Thyroid gland (tissue), 4 donors: Measurements from ENCODE around the gene SIN3B. TPM values are rescaled to one million over a fixed set of nuclear protein-coding genes. Genes with fewer than 3 reads are reported as not detected.

ENCODE experiments used
- DNase-seq, 2 donors: peaks; one replicate each; pipeline ENCODE4 v3.0.0-alpha.2; 2019
- H3K27ac ChIP-seq, 3 donors: fragments of 200-600 bp; sonication (generic); 1 replicate in 2 of 3; 2 replicates in 1 of 3; pipeline ENCODE4 v1.5.1; 2016 to 2019; ENCODE audit warnings: mild to moderate bottlenecking in 1 of 3, moderate library complexity in 1 of 3
- H3K27me3 ChIP-seq: fragments of 200-600 bp; sonication (generic); one replicate; pipeline ENCODE4 v1.5.1; 2019
- H3K36me3 ChIP-seq, 2 donors: fragments of 200-600 bp; sonication (generic); one replicate each; pipeline ENCODE4 v1.5.1; 2016 to 2019
- H3K4me1 ChIP-seq, 2 donors: fragments of 200-600 bp; sonication (generic); one replicate each; pipeline ENCODE4 v1.5.1; 2017 to 2019
- H3K4me3 ChIP-seq, 3 donors: fragments of 200-600 bp; sonication (generic); replicated peaks in 1 of 3; 1 replicate in 2 of 3; 2 replicates in 1 of 3; pipeline ENCODE4 v1.5.1; 2016; ENCODE audit warnings: mild to moderate bottlenecking in 1 of 3
- H3K9me3 ChIP-seq: fragments of 200-600 bp; sonication (generic); one replicate; pipeline ENCODE4 v1.5.1; 2017
- CTCF ChIP-seq, 6 experiments: fragments of 200-600 bp in 3 of 6; fragments of 450-650 bp in 3 of 6; sonication (generic) in 3 of 6; IDR thresholded peaks; one replicate each; pipeline ENCODE4 v1.5.1; 2016 to 2019; ENCODE audit warnings: antibody characterized with exemption in 6 of 6, mild to moderate bottlenecking in 2 of 6, inconsistent platforms in 1 of 6, moderate library complexity in 1 of 6
- POLR2A ChIP-seq, 2 donors: fragments of 450-650 bp; IDR thresholded peaks; one replicate each; pipeline ENCODE4 v1.6.1; 2017; ENCODE audit warnings: antibody characterized with exemption in 2 of 2, mild to moderate bottlenecking in 2 of 2, moderate library complexity in 1 of 2
- WGBS, 2 donors: methylation state at CpG; one replicate each; pipeline ENCODE4 v1.1.5; 2017; 5-methylcytosine and 5-hydroxymethylcytosine counted together
- intact Hi-C: fragments of 100-400 bp; cut with DNase I; formaldehyde crosslinking; loops from one replicate; pipeline ENCODE4 v1.15.1; 2023
- total RNA-seq, 4 donors: library from RNA; depleted of rRNA; stranded (reverse); fragments of >200 nt; gene quantifications; one replicate each; pipeline ENCODE4 v1.2.3, GENCODE V29; 2016

SIN3B gene
- total RNA-seq, 4 donors from 2014 or later: 33.6 to 65.9 (median 47.6) TPM

GRCh38 chr19:16915135-16915534, 85.9 kb downstream of the SIN3B start:
- Histone ChIP-seq H3K4me3 (no peak overlapping the region), H3K27ac (no peak overlapping the region), H3K27me3 (no peaks in the 10 kb centered on the region), H3K36me3 (peaks cover 0 to 4% of the 10 kb centered on the region in 2 donors), H3K4me1 (no peaks in the 10 kb centered on the region), H3K9me3 (no peaks in the 10 kb centered on the region)
- WGBS, 2 donors: 74 to 75% methylated on average over 3 of the region's 3 CpGs
- TF ChIP-seq CTCF (IDR thresholded peaks at IDR 0.05): no peak
- no peak for TF ChIP-seq POLR2A (IDR thresholded peaks at IDR 0.05)
- intact Hi-C loops: no loop called here
- no peak for DNase-seq

DNA sequence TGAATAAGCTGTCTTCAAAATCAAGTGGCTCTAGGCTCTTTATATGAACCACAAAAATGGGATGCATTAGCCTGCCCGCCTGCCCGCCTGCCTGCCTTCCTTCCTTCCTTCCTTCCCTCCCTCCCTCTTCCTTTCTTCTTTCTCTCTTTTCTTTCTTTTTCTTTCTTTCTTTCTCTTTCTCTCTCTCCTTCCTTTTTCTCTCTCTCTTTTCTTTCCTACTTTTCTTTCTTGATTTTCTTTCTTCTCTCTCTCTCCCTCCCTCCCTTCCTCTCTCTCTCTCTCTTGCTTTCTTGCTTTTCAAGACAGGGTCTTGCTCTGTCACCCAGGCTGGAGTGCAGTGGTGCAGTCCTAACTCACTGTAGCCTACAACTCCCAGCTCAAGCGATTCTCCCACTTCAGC, 86.5 kb downstream of the SIN3B start:
- H3K27ac ChIP-seq: no peak overlapping the region
- H3K27me3 ChIP-seq: no peaks in the 10 kb centered on the region
- no peaks in the 10 kb centered on the region for H3K9me3 ChIP-seq
- DNase-seq: no peak
- peaks cover 0 to 4% of the 10 kb centered on the region in 2 donors for H3K36me3 ChIP-seq
- intact Hi-C loops: no loop called here
- TF ChIP-seq CTCF (IDR thresholded peaks at IDR 0.05) (no peak), POLR2A (IDR thresholded peaks at IDR 0.05) (no peak)
- whole genome bisulfite sequencing, 2 donors: 72 to 80% methylated on average over 3 of the region's 3 CpGs
- H3K4me3 ChIP-seq: no peak overlapping the region
- no peaks in the 10 kb centered on the region for H3K4me1 ChIP-seq

GRCh38 chr19:16917401-16917800, 88.2 kb downstream of the SIN3B start:
- no peaks in the 10 kb centered on the region for H3K4me1 ChIP-seq
- TF ChIP-seq POLR2A (IDR thresholded peaks at IDR 0.05) (no peak), CTCF (IDR thresholded peaks at IDR 0.05) (no peak)
- no peak overlapping the region for H3K27ac ChIP-seq
- no peaks in the 10 kb centered on the region for H3K9me3 ChIP-seq
- no peaks in the 10 kb centered on the region for H3K27me3 ChIP-seq
- intact Hi-C loops: no loop called here
- no peak overlapping the region for H3K4me3 ChIP-seq
- H3K36me3 ChIP-seq: peaks cover 0 to 4% of the 10 kb centered on the region in 2 donors
- DNase-seq: no peak
- WGBS, 2 donors: 88 to 89% methylated on average over 7 of the region's 7 CpGs

- intact Hi-C loops: no loop called here
- WGBS, 2 donors: 83 to 84% methylated on average over 4 of the region's 4 CpGs
- no peak overlapping the region for H3K27ac ChIP-seq
- DNase-seq: no peak
- no peaks in the 10 kb centered on the region for H3K36me3 ChIP-seq
- H3K4me3 ChIP-seq: no peak overlapping the region
- TF ChIP-seq POLR2A (IDR thresholded peaks at IDR 0.05): no peak
- no peak for TF ChIP-seq CTCF (IDR thresholded peaks at IDR 0.05)
- H3K27me3 ChIP-seq: no peaks in the 10 kb centered on the region
- no peaks in the 10 kb centered on the region for H3K9me3 ChIP-seq
- H3K4me1 ChIP-seq: no peaks in the 10 kb centered on the region
Observed at GRCh38 chr19:16919496-16919895, 90.3 kb downstream of the SIN3B start.

DNA sequence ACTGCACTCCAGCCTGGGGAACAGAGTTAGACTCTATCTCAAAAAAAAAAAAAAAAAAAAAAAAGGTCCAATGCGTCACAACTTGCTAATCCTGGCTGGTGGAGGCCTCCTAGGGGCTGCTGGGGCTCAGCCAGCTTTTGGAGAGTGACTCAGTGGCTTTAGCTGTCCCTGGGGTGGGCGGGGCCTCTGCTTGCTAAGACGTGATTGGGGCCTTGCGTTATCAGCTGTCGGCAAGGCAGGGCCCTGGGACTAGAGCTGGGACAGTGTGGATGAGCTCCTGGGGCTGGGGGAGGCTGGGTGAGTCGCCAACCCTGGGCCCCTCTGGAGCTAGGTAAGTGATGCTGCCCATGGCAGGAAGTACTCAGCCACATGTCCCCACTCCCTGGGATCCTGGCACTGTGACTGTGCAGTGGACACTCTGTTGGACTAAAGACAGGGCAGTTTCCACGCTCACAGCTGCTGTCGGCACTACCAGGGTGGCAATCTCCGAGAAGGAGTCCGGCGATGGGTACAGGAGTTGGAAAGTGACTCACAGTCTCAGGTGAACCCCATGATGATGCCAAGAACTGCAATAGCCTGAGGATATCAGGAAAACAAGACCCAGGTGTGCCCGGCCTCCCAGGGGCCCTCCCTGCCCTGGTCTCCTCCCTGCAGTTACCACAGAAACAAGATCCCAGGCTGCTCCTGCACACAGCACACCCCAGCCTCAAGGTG, 91.8 kb downstream of the SIN3B start:
- no peak for DNase-seq
- Histone ChIP-seq H3K9me3 (no peaks in the 10 kb centered on the region), H3K27me3 (no peaks in the 10 kb centered on the region), H3K27ac (no peak overlapping the region), H3K4me1 (no peaks in the 10 kb centered on the region), H3K36me3 (no peaks in the 10 kb centered on the region), H3K4me3 (no peak overlapping the region)
- WGBS, 2 donors: 83 to 89% methylated on average over 12 of the region's 12 CpGs
- intact Hi-C loops: no loop called here
- TF ChIP-seq POLR2A (IDR thresholded peaks at IDR 0.05) (no peak), CTCF (IDR thresholded peaks at IDR 0.05) (no peak)
